ENCODE data around the gene CHD9.
A peak's percentile ranks its signal among the peaks of the same experiment; 100 is the strongest.
"Not testable (repeated sequence)": the region's sequence is repeated elsewhere in the genome, so short reads cannot be mapped to it uniquely, and the experiment has no call there.

CHD9 gene

DNA sequence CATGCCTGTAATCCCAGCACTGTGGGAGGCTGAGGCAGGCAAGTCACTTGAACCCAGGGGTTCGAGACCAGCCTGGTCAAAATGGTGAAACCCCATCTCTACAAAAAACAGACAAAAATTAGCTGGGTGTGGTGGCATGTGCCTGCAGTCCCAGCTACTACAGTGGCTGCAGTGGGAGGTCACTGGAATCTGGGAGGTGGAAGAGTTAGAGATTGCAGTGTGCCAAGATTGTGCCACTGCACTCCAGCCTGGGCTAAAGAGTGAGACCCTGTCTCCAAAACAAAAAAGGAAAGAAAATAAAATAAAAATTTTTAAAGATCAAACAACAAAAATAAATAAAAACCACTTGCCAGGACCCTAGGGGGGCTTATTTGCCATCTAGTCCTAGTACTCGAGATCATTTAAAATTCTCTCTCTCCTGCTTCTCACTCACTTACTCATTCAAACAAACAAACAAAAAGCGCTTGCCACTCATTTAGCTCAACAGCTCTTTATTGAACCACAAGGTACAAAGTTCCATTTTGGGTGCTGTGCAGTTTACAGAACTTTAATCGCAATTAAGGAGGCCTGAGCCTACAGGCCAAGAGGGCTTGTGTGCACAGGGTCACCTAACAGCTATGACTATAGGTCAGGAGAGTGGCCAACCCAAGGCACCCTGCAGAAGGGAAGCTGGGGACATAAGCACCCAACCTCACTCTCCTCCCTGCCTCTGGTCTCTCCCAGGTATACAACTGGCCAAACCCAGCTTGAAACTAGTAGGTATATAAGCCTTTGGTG lies 6.5 kb upstream of the CHD9 start:
- DNase-seq = no peak

- not testable (repeated sequence) for DNase-seq
Observed at GRCh38 chr16:53051255-53051654, 3.5 kb upstream of the CHD9 start.

DNA sequence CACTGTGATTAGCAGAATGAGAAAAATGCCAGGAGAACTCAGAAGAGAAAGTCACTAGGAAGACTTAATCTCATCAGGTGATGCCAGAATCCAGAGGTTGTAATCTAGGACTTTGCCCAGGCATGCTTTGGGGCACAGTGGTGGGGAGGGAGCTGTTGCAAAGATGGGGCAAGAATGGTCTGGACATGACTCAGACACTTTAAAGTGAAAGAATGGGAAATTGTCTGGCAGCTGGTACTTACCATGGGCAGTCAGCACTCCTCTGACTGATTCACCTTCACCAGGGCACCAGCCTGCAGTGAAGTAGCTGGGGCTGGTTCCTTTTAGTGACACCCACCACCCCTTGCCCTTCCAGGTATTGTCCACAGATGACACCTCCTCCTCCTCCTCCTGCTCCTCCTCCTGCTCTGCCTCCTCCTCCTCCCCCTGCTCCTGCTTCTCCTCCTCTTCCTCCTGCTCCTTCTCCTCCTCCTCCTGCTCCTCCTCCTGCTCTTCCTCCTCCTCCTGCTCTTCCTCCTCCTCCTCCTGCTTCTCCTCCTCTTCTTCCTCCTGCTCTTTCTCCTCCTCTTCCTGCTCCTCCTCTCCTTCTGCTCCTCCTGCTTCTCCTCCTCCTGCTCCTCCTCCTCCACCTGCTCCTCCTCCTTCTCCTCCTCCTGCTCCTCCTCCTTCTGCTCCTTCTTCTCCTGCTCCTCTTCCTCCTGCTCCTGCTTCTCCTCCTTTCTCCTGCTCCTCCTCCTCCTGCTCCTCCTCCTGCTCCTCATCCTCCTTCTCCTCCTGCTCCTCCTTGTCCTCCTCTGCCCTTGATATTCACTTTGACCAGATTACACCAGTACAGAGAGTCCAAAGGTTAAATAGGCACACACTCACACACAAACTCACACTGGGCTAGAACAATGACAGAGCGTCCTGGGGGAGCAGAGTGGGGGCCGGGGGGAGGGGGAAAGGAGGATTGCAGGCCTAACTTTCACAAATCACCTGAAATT lies 2.0 kb upstream of the CHD9 start, which contains the start of gene CHD9NB:
Gene CHD9NB, minus strand, starts transcription at position 379 of the 983 bp plus-strand sequence. CDS start 8,739 bp downstream, outside the sequence.
- DNase-seq = peak; percentile 80

DNA sequence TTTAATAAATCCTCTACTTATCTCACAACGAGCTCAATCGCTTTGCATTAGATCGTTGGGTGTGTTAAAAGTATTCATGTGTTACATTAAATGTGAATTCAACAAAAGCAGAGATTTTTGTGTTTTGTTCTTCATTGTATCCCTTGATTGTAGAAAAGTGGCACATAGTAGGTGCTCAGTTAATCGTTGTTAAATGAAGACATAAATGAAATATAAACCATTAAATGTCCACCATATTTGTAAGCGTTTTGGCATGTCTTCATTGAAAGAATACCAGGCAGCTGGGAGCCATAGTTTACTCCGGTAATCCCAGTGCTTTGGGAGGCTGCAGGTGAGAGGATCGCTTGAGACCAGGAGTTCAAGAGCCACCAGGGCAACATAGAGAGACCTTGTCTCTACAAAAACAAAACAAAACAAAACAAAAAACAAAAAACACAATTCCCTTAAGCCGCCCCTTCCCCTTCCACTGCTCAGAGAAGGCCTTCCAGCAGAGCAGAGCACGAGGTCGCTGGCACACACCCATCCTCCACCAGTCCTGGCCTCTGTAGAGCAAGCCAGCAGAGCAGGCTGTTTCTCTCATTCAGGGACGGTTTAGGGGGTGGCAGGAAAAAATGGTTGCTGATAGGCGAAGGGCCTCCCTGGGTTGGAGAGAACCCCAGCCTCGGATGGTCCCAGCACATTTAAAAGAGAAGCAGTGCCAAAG lies 673 bp upstream of the CHD9 start:
- DNase-seq = peak; percentile 11

DNA sequence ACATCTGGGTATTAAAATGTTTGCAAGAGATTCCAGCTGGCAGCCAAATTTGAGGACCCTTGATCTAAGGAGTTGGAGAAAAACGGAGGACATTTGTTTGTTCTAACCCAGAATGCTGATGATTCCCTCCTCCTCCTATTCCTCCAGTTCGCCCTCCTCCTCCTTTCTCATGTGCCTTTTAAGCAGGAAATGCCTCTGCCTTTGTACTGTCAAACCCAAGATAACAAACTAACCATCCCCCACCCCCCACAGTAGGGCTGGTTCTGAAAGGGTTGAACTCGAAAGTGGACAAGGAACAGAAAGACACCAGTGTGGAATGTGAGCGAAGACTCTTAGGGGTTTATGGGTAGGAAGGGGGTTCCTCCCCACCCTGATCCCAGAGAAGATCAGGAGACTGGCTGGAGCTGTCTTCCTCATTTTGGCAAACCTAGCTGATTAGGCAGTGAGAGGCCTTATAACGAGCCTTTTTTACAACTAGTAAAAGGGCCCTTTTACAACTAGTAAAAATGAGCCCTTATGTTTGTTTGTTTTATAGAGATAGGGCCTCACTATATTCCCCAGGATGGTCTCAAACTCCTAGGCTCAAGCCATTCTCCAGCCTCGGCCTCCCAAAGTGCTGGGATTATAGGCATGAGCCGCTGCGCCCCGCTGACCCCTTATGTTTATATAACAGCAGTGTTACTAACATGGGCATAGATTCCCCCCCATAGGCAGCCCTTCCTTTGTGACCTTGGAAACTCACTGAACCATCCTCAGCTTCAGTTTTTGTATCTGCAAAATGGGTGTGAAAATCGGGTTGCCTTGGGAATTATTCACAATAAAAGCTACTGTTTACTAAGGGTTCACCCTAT lies 975 bp downstream of the CHD9 start:
- peak; percentile 70 for DNase-seq

DNA sequence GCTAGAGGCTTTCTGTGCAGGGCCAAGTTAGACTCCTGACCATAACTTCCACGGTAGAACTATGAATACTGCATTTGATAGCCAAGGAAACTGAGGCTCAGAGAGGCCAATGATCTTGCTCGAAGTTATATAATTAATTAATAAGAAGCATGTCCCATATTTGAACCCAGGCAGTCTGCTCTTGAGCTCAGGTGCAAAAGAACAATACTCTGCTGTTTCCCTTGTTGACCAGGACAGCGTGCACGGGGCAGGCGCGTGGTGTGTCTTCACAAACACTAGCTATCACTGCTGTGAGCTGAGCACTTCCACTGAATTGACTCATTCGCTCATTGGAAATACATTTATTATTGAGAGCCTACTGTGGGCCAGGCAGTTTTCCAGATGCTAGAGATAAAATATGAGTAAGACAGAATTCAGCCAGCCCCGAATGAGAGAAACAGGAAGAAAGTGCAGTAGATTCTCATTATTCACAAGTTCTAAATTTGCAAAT lies 1.6 kb downstream of the CHD9 start:
- DNase-seq = peak; percentile 25

GRCh38 chr16:53057658-53058057 lies 2.9 kb downstream of the CHD9 start:
- no peak for DNase-seq

- no peak for DNase-seq
Observed at GRCh38 chr16:53058441-53058840, 3.6 kb downstream of the CHD9 start.

DNA sequence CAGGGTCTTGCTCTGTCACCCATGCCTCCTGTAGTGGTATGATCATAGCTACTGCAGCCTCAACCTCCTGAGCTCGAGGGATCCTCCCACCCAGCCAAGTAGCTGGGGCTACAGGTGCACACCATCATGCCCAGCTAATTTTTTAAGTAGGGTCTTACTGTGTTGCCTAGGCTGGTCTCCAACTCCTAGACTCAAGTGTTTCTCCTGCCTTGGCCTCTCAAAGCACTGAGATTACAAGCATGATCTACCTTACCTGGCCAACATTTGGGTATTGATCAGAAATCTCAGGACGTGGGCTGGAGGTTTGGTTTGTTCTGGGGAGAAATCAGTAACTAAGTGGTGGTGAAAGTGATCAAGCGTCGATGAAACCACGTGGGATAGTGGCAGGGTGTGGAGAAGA lies 4.1 kb downstream of the CHD9 start:
- no peak for DNase-seq

GRCh38 chr16:53059672-53060071 lies 4.9 kb downstream of the CHD9 start:
- DNase-seq = no peak

DNA sequence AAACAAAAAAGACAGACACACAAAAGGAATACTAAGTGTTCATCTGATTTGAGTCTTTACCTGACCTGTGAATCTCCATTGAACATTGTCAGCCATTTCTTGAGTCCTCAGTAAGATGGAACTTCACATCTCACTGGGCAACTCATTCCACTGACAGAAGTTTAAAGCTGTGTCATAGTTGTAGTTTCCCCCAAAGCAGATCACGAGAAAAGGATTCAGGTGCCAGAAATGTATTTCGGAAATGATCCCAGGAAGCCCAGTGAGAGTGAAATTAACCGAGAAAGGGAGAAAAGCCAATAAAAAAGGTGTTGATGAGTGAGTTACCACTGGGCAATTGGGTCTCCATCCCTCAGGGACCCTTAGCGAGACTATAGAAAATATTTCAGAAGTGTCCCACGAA lies 6.5 kb downstream of the CHD9 start:
- no peak for DNase-seq

- DNase-seq = no peak
Observed at GRCh38 chr16:53061701-53062159, 6.9 kb downstream of the CHD9 start.

DNA sequence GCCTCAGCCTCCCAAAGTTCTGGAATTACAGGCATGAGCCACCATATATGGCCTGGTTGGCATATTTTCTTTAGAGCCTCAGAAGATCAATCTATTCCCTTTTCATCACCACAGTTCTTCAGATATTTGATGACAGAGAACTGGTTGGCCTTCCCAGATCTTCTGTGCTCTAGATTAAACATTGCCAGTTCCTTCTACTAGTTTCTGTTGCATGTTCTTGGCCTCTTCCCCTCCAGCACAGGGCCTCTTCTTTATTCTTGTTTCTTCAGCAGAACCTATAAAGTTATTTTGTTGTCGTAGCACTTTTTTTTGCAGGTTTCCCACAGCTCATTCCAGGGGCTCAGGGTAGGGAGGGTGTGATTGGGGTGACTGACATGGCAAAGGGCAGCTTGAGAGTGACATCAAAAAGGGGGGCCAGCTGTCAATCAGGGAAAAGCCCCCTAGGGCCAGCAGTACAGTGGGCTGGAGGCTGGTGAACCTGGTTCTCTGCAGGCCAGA lies 9.3 kb downstream of the CHD9 start:
- DNase-seq = no peak

GRCh38 chr16:53065461-53066061 lies 10.8 kb downstream of the CHD9 start:
- DNase-seq = no peak

- DNase-seq = no peak
Observed at GRCh38 chr16:53067675-53068074, 12.9 kb downstream of the CHD9 start.

DNA sequence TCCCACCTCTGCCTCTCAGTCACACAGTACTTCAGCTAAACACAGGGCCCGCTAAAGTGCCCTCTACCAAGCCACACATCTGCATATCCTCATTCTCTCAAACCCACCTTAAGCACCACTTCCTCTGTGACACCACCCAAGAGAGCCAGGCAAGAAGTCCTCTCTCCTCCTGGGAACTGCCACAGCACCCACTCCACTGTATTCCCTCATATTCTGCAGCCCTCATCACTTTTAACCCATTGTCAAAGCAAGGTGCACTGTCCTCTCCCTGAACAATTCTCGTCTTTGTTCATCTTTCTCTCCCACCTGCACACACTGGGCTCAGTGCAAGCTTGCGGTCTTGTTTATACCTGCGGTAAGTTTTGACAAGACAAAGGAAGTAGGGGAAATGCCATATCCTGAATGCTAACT lies 13.6 kb downstream of the CHD9 start:
- DNase-seq = no peak

- DNase-seq = no peak
Observed at GRCh38 chr16:53069772-53070171, 15.0 kb downstream of the CHD9 start.

- DNase-seq = no peak
Observed at GRCh38 chr16:53071748-53072301, 17.0 kb downstream of the CHD9 start.

DNA sequence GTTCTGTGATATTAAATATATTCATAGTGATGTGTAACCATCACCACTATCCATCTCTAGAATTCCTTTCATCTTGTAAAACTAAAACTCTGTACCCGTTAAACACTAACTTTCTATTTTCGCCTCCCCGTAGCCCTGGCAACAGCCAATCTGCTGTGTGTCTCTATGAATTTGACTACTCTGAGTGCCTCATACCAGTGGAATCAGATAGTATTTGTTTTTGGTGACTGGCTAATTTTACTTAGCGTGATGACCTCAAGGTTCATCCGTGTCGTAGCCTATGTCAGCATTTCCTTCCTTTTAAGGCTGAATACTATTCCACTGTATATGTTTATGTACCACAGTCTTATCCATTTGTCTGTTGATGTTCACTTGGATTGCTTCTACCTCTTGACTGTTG lies 18.2 kb downstream of the CHD9 start:
- no peak for DNase-seq

DNA sequence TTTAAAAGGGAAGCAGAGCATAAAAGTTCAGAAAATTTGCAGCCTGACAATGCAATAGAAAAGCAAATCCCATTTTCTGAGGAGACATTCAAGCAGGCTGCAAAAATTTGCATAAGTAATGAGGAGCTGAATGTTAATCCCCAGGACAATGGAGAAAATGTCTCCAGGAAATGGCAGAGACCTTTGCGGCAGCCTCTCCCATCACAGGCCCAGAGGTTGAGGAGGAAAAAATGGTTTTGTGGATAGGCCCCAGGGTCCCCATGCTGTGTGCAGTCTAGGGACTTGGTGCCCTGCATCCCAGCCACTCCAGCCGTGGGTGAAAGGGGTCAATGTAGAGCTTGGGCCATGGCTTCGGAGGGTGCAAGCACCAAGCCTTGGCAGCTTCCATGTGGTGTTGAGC lies 19.5 kb downstream of the CHD9 start:
- not testable (repeated sequence) for DNase-seq

GRCh38 chr16:53075461-53075860 lies 20.7 kb downstream of the CHD9 start:
- not testable (repeated sequence) for DNase-seq
